Occipital lobe (tissue), 2 donors: Measurements from ENCODE around the gene GRIP2. TPM values are rescaled to one million over a fixed set of nuclear protein-coding genes. Genes with fewer than 3 reads are reported as not detected.
A peak's percentile ranks its signal among the peaks of the same experiment; 100 is the strongest.

Experiments
- DNase-seq: peaks from one replicate; lab custom pipeline; 2025; lab: John Stamatoyannopoulos, UW
- total RNA-seq: library from RNA; depleted of rRNA; stranded (reverse); fragments of >200 nt; gene quantifications from one replicate; pipeline ENCODE4 v1.2.3, GENCODE V29; 2014

The GRIP2 gene
- total RNA-seq, 1 donor from 2014 or later, result 9.7 TPM

GRCh38 chr3:14467814-14468620 lies 72.1 kb downstream of the GRIP2 start:
- no peak for DNase-seq

- no peak for DNase-seq
Observed at GRCh38 chr3:14466179-14466903, 73.8 kb downstream of the GRIP2 start.

- DNase-seq, result no peak
Observed at GRCh38 chr3:14465425-14465824, 74.7 kb downstream of the GRIP2 start.

- no peak for DNase-seq
Observed at GRCh38 chr3:14464521-14464920, 75.6 kb downstream of the GRIP2 start.

- no peak for DNase-seq
Observed at GRCh38 chr3:14464141-14464465, 76.0 kb downstream of the GRIP2 start.

GRCh38 chr3:14463330-14464140 lies 76.6 kb downstream of the GRIP2 start:
- no peak for DNase-seq

GRCh38 chr3:14462738-14463137 lies 77.4 kb downstream of the GRIP2 start:
- DNase-seq, result no peak

GRCh38 chr3:14461748-14462324 lies 78.3 kb downstream of the GRIP2 start:
- DNase-seq, result peak; percentile 12

- no peak for DNase-seq
Observed at GRCh38 chr3:14461006-14461747, 79.0 kb downstream of the GRIP2 start.

GRCh38 chr3:14460342-14461005 lies 79.7 kb downstream of the GRIP2 start:
- DNase-seq, result peak; percentile 51

GRCh38 chr3:14459787-14460186 lies 80.4 kb downstream of the GRIP2 start:
- DNase-seq, result no peak

- no peak for DNase-seq
Observed at GRCh38 chr3:14459384-14459783, 80.8 kb downstream of the GRIP2 start.

GRCh38 chr3:14458434-14459275 lies 81.5 kb downstream of the GRIP2 start:
- no peak for DNase-seq

- no peak for DNase-seq
Observed at GRCh38 chr3:14457999-14458398, 82.1 kb downstream of the GRIP2 start.

GRCh38 chr3:14457481-14457880 lies 82.7 kb downstream of the GRIP2 start:
- DNase-seq, result no peak

GRCh38 chr3:14456794-14457193 lies 83.3 kb downstream of the GRIP2 start:
- DNase-seq, result no peak

GRCh38 chr3:14455571-14456317 lies 84.4 kb downstream of the GRIP2 start:
- no peak for DNase-seq

- DNase-seq, result no peak
Observed at GRCh38 chr3:14454639-14455310, 85.4 kb downstream of the GRIP2 start.
